Kidney capillary endothelial cell (primary cell): ENCODE measurements around the gene ZNF217.
"Not testable (repeated sequence)": the region's sequence is repeated elsewhere in the genome, so short reads cannot be mapped to it uniquely, and the experiment has no call there.

Experiments used
- DNase-seq: peaks from one replicate; pipeline ENCODE4 v3.0.0-alpha.2; 2018; ENCODE audit warnings: low spot score

Gene ZNF217

DNA sequence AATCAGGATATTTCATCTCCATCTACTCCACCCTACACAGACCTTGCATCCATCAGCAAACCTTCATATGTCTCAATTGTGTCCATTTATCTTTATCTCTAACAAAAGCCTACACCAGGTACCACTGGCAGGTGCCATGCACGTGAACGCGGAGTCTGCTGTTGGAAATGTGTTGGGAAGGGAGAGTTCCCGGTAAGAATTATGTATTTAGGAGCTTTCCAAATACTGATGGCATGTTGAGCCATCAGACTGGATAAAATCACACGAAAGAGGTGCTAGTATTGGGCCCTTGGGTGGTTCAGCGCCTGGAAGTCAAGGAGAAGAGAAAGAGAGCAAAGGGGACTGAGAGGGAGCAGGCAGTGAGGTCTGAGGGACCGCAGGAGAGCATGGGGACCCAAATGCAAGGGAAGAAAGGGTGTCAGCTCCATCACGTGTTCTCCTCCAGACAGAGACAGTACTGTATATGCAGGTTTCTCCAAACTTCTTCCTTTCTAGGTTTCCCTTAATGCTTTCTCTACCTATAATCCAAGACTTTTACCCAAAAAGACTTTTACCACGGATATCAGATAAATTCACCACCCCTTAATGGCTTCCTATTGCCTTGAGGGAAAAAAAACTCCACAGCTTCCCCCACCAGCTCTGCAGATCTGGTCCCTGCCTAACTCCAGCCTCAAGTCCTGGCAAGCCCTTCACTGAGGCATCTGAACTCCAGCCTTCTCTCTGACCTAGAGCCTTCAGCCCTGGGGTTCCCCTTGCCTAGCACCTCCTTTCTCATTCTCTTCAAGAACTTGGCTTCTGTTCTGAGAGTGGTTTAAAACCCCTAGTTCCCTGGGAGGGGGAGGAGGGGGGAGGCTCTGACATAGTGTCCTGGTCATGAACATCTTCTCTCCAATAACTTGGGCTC, 4.8 kb upstream of the ZNF217 start:
- no peak for DNase-seq

DNA sequence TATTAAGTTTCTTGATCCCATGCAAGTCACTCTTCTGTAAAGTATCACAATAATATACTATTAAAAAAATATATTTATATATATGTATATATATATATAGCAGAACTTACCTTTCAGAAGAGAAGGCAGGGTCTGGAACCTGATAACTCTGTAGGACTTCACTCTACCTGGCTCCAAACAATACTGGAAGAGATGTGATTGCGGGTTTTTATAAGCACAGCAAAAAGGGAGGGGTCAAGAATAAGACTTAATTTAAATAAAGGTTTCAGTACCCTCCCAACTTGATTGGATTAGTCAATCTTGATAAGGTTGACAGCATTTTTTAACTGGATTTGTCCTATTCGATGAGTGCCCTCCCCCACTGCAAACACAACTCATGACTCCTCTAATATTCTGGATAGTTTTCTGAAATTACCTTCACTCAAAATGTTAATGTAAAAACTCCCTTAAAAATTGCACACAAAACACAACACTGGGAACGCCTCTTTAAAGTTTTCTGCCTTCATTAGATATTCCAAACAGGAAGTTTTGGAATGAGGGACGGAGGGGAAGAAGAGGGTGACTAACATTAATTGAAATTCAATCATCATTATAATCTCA, 4.0 kb upstream of the ZNF217 start:
- DNase-seq, result no peak

DNA sequence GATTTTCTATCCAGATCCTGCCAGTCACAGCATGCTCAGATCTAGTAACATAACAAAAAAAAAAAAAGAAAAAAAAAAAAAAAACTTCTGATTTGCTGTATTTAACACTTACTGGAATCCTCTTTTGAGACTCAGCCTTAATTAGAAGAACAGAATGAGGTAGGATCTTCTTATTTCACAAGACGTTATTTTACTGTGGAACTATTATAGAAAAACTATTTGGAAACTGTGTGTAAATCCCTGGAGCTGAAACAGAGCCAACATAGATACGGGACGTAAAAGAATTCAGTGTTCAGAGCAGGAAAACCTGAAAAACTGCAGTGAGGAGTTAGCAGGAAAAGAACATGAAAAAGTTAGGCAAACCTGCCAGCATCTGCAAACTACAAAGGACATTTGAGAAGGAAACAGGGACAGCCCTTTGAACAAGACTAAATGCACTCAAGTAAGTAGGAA, 3.4 kb upstream of the ZNF217 start:
- no peak for DNase-seq

DNA sequence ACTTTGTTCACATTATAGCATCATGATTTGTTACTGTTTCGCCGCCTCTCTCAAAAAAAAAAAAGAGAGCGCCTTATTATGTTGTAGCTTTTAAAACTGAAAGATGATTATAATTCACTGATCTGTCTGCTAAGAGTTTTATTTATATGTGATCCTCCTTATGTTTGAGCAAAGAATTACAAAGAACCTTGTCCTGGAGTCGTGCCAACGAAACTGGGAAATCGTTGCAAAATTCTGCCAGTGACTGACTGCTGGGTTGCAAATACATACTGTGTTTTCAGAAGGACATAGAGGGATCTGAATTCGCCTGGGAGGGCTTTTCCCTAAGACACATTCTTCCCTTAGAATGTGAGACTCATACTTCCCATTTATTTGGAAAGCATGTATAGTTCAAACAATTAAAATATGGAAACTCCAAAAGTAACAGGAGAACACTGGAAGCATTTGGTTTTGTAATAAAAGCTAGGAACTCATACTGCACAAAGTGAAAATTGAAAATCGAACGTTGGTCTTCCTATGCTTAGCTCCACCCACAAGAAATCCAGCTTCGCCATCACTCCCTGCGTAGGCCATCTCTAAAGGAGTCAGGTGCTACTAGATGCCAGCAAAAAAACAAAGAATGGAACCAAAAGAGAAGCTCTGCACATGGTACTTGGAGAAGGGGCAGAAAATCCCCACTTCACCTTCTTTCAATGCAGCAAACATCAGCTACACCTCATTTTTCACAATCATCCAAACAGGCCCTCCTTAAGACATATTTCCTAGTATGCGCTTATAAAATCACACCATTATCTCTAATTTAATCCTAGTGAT, 2.8 kb upstream of the ZNF217 start:
- DNase-seq, result not testable (repeated sequence)

DNA sequence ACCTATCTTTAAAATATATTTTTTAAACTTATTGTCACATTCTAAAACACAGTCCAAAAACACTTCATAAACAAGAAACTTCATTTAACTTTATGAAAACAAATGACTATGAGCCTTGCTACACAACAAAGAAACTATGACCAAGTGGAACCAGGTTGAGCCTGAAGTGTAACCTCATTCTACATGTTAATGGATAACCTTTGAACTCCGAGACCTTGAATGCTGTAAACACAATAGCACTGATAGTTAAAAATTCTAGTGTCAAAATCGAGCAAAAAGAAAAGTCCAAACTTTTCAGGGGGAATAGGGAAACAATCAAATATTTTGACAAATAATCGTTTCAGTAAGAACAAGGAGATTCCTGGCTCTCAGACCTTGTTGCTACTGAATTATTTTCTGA, 2.1 kb upstream of the ZNF217 start:
- DNase-seq, result not testable (repeated sequence)

DNA sequence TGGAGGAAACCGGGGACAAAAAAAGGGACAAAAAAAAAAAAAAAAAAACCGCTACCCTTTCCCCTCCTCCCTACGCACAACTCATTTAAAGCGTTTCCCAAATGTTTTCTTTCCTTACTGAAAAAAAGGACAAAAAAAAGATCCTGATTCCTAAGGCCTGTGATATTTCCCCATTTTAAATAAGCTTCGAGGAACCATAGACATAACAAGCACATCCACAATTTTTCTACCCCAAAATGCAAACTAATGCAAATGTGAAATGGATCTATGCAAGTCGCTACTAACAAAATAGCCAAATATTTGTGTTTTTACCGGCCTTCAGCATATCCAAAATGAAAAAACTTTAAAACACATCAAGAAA, 1.4 kb upstream of the ZNF217 start:
- no peak for DNase-seq

DNA sequence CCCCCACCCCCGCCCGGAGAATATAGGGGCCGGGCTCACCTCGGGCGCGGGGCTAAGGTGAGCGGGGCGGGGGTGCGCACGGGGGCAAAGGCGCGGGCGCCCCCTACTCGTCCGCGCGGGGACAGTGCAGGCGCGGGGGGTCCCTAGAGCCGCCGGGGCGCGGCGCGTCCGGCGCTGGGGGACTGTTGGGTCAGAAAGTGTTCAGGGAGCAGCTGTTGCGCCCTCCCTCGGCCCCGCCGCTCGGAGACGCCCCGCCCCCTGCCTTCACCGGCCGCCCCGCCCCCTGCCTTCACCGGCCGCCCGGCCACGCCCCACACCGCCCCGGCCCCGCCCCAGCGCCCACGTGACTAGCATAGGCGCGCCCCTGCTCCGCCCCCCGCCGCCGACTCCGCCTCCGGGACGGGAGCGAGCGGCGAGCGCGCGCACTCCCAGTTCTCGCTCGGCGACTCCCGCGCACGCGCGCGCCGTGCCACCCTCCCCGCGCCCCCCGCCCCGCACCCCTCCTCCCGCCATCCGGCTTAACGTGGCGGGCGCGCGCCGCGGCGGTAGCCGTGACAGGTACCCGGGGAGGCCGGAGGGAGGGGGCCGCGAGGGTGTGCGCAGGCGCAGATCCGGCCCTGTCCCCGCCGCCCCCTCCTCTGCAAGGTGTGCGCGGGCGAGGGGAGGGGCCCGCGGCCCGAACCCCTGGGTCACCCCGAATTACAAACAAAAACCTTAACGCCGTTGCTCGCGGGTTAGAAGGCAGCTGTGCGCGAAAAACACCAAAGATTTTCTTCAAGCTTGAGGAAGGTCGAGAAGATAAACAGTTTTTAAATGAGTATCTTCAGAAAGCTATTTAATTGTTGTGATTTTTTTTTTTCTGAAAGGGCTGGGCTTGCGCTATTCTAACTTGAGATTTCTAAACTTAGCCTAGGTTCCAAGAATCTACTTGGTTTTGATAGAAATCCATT, 704 bp upstream of the ZNF217 start:
- DNase-seq, result peak; percentile 93

DNA sequence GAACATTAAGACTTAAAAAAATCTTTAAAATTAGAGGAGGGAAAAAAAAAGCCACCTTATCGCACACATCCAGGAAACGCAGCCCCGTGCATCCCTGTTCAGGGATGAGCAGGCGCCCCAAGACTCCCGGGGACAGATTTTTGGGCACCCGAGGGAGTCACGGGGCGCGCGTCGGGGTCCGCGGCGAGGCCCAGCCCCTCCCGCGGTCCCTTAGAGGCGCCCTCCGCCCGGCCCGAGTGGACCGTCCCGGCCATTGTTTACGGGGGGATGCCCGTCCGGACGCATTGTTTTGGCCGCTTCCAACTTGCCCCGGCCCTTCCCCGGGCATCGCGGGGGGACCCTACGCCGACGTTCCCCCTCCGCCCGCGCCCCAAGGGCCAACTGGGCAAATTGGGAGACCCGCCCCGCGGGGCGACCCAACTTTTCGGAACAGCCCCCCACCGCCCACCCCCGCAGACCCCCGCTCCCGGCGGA, 610 bp downstream of the ZNF217 start:
- no peak for DNase-seq

DNA sequence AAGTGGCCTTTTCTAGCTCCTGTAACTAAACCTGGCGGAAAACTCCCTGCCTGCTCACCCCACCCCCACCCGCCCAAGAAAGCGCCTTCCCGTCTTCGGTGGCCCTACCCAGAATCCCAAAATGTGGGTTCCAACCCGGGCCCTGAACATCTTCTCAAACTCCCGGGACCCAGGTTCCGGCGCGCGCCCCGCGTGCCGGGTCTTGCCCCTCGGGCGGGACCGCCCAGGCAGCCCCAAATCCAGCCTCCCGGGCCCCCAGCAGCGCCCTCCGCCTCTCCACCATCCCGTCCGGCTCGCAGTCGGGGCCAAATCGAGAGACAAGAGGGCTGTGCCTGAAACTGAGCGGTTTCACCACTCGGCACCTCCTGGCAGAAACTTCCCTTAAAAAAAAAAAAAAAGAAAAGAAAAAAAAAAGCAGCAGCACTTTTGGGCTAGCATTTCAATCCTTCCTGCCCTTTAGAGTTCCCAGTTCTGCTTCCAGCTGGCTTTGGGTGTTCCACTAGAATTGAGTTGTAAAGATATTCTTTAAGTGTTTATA, 1.1 kb downstream of the ZNF217 start:
- peak; percentile 35 for DNase-seq

DNA sequence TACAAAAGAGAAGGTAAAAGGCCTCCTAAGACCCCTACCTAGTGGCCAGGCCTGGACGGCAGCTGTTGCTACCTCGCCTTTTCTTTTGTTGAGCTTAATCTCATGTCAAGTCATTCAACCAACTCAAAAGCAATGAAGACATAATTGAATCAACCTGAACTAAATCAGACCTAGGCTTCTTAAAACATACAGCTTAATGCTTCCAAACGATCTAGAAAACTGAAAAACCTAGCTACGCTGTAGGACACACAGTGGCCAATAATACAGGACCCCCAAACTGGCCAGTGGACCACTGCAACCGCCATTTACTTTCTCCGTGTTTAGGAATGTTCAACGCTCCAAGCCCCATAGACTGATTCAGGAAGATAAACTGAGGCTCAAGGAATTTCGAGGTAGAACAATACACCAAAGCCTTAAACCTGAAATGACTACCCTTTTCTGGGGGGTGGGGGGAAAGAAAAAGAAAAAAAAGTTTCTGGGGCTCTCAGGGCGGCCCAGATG, 1.6 kb downstream of the ZNF217 start:
- not testable (repeated sequence) for DNase-seq

DNA sequence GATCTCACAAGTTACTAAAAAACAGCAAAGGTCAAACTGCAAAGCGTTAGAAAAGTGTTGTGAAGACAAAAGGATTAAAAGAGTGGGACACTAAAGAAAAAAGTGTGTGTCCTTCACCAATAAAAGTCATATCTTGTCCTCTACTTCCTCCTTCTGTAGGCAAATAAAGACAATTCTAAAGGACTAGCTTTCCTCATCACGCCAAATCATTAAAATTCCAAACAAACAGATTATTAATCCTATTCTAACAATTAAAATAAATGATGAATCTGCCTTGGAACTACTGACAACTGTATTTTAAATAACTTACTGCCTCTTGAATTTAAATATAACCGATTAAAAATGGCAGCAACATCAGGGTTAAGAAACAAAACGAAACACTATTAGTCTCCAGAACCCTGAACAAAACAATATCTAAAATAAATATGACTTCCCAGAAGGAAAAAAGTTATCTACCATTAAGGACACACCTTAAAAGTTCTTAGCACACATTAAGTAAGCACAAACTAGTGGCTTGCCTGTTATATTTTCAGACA, 2.4 kb downstream of the ZNF217 start:
- DNase-seq, result peak; percentile 43

DNA sequence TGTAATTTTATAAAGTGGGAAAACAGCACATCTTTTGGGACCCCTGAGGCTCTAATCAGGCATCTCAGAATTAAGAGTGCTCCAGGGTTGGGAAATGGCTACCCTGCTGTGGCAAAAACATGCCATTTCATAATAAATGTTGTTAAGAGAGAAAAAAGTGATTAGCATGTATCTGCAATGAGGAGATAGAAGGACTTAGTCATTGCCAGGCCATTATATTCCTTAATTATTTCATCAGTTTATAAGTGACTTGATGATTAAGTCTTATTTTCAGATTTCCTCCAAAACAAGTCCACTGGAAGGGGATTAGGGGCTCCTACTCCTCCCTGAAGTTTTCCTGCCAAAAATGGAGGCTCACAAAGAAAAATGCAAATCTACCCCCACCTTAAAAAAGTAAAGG, 3.0 kb downstream of the ZNF217 start:
- DNase-seq, result not testable (repeated sequence)

DNA sequence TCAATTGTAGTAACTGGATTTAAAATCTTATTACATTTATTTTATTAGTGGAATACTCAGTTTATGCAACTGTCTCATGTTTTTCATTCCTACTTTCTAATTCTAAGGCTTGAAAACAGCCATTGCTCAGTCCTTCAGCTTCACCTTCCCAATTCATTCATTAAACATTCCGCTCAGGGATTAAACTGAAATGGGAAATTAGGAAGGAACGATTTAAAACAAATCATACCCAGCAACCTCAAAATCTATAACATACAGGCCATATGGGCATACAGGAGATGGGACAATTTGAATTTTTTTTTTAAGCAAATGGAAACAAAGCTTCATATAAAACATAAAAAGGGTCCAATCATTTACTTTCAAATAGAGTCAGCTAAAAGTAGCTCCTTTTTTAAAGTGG, 3.5 kb downstream of the ZNF217 start:
- DNase-seq, result not testable (repeated sequence)

DNA sequence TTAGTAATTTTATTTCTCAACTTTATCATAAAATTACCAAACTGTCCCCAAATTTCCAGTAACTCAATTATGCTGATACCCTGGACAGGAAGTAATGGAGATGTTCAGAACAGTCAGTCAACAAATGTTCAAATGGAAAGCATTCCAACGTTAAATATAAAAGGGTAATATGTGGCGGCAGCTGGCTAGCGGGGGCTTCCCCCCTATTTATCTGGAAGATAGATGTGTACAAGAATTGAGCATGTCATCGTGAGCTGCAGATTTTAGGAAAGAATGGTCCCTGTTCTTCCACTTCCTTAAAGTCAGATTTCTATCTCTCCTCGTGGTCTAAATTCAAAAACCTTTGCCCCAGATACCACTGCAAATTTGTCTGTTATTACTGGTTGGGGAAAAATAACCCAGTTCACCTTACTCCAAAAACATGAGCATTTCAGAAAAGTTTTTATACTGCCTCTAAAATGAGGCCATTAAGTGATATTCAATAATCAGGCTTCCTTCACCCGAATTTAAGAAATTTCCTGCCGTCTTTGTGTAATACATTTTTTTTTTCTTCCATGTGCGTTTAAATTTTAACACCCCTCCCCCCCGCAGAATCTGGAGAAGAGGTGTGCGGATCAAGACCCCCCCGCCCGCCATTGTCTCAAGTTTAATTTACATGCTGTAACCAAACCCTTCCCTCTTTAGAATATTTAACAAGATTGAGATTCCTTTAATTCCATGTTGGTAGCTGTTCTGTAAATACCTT, 4.1 kb downstream of the ZNF217 start:
- DNase-seq, result not testable (repeated sequence)

DNA sequence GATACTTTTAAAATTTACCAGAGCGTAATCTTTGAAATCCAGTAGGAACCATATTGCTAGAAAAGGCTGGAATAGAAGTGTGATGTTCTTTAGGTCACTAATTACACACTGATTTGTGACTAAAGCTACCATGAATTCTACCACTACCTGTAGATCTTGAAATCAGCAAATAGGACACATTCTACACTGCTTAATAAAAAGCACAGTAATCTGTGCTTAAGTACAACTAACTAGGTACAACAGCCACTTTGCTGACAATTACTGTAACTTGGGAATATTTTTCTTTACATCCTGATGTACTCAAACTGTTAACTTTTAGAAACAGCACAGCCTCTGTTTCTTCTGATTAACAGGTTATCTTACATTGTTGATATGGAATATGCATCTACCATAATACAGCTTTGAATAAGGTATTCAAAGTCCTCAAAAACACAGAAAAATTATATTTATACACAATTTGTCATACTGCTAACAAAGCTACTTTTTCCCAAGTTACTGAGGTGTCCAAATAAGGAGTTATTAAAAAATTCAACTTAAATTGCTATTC, 6.4 kb downstream of the ZNF217 start:
- not testable (repeated sequence) for DNase-seq

DNA sequence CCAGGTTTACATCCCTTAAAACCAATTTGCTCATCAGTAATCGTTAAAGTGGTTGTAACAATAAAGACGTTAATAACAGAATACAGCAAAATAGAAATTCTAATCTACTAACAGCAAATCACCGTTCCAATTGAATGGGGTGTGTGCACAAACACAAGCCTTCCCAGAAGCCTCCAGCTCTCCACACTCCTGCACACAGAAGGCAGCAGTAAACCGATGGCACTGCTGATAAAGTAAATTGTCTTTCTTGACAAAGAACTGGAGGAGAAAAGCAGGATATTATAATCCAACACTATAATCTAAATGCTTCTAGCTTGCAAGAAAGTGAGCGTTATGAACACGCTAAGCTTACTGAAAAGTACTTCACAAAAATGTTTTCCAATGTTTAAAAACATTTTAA, 7.0 kb downstream of the ZNF217 start:
- no peak for DNase-seq

DNA sequence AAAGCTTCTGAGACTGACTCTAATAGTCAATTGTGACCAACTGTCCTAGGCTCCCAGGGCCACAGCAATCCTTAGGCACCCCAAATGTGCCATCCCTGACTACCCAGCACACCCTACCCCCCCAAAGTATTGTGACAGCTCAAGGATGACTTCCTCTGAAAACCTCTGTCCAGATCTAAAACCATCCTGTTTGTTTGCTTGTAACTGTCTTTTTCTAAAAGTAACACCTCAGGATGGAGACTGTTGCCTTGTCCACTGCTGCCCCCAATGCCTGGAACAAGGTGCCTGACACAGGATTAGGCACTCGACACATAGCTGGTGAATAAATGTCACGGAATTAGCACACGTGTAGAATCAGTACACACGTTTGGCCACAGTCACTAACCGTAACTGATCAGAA, 7.7 kb downstream of the ZNF217 start:
- DNase-seq, result not testable (repeated sequence)

DNA sequence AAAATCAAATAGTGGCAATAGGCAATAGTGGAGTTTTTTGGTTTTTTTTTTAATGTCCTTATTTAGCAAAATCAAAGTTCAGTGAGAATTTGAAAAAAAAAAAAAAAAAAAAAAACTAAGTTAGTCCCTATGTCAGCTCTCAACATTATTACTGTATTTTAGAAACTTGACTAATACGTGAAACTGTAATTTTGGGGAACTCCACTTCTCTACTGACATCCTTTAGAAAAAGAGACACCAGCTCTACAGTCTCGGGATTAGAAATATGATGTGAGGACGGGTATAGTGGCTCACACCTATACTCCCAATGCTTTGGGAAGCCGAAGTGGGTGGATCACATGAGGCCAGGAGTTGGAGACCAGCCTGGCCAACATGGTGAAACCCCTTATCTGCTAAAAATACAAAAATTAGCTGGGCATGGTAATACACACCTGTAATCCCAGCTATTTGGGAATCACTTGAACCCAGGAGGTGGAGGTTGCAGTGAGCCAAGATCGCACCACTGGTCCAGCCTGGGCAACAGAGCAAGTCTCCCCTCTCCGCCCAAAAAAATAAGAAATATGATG, 8.6 kb downstream of the ZNF217 start:
- not testable (repeated sequence) for DNase-seq

DNA sequence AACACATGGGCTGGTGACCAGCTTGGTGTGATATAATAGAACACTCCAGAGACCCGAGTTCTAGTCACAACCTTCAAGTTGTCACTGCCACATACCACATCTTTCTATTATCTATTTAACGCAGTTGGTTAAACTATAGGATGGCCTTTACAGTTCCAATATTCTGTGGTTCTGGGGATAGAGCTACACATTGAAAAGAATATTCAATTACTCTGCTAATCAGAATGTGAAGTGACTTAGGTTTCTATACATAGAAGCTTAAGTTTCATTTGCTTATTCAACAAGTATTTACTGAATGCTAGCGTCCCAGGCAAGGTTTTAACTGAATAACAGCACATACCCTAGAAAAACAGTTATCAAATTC, 9.1 kb downstream of the ZNF217 start:
- DNase-seq, result not testable (repeated sequence)
